Measurements from ENCODE around the gene NCOA1. TPM values are rescaled to one million over a fixed set of nuclear protein-coding genes. Genes with fewer than 3 reads are reported as not detected.
A peak's percentile ranks its signal among the peaks of the same experiment; 100 is the strongest.
"Not testable (repeated sequence)": the region's sequence is repeated elsewhere in the genome, so short reads cannot be mapped to it uniquely, and the experiment has no call there.

The NCOA1 gene
- total and polyA plus RNA-seq, 2 experiments from 2014 or later = 6.7 to 9.1 TPM

- Histone ChIP-seq H3K36me3 (no peaks in the 10 kb centered on the region), H3K27me3 (no peaks in the 10 kb centered on the region), H3K27ac (no peak overlapping the region)
Observed at GRCh38 chr2:24559473-24560113, 68.5 kb downstream of the NCOA1 start.

GRCh38 chr2:24565537-24565936, 74.5 kb downstream of the NCOA1 start:
- DNase-seq (ENCODE audit: low read depth in 1 of 2, low spot score in 1 of 2) = no peak
- no peaks in the 10 kb centered on the region for H3K36me3 ChIP-seq
- no peaks in the 10 kb centered on the region for H3K9me3 ChIP-seq (ENCODE audit: low read depth)
- no peak for TF ChIP-seq CTCF (IDR thresholded peaks at IDR 0.05; ENCODE audit: low read depth, low read length)
- no peaks in the 10 kb centered on the region for H3K27me3 ChIP-seq
- no peak overlapping the region for H3K27ac ChIP-seq
- no peaks in the 10 kb centered on the region for H3K4me1 ChIP-seq (ENCODE audit: low read depth)
- no peak overlapping the region for H3K4me3 ChIP-seq

More at GRCh38 chr2:24559473-24560113, 68.5 kb downstream of the NCOA1 start:
- TF ChIP-seq CTCF (IDR thresholded peaks at IDR 0.05; ENCODE audit: low read depth, low read length) = no peak
- no peak overlapping the region for H3K4me3 ChIP-seq
- no peaks in the 10 kb centered on the region for H3K4me1 ChIP-seq (ENCODE audit: low read depth)
- peak in 1 of 2 donors; percentile 60 for DNase-seq (ENCODE audit: low read depth in 1 of 2, low spot score in 1 of 2)
- no peaks in the 10 kb centered on the region for H3K9me3 ChIP-seq (ENCODE audit: low read depth)

GRCh38 chr2:24566209-24566608, 75.2 kb downstream of the NCOA1 start:
- Histone ChIP-seq H3K4me3 (no peak overlapping the region), H3K9me3 (ENCODE audit: low read depth) (no peaks in the 10 kb centered on the region), H3K4me1 (ENCODE audit: low read depth) (no peaks in the 10 kb centered on the region), H3K36me3 (no peaks in the 10 kb centered on the region), H3K27ac (no peak overlapping the region), H3K27me3 (no peaks in the 10 kb centered on the region)
- no peak for TF ChIP-seq CTCF (IDR thresholded peaks at IDR 0.05; ENCODE audit: low read depth, low read length)
- DNase-seq (ENCODE audit: low read depth in 1 of 2, low spot score in 1 of 2) = no peak

- H3K27me3 ChIP-seq = no peaks in the 10 kb centered on the region
Observed at GRCh38 chr2:24566630-24567029, 75.6 kb downstream of the NCOA1 start.

GRCh38 chr2:24568551-24568950, 77.5 kb downstream of the NCOA1 start:
- H3K4me1 ChIP-seq (ENCODE audit: low read depth) = no peaks in the 10 kb centered on the region
- DNase-seq (ENCODE audit: low read depth in 1 of 2, low spot score in 1 of 2) = no peak
- H3K9me3 ChIP-seq (ENCODE audit: low read depth) = no peaks in the 10 kb centered on the region
- TF ChIP-seq CTCF (IDR thresholded peaks at IDR 0.05; ENCODE audit: low read depth, low read length) = no peak
- no peak overlapping the region for H3K4me3 ChIP-seq
- no peaks in the 10 kb centered on the region for H3K27me3 ChIP-seq
- no peak overlapping the region for H3K27ac ChIP-seq
- H3K36me3 ChIP-seq = no peaks in the 10 kb centered on the region

More at GRCh38 chr2:24566630-24567029, 75.6 kb downstream of the NCOA1 start:
- Histone ChIP-seq H3K4me1 (ENCODE audit: low read depth) (no peaks in the 10 kb centered on the region), H3K27ac (no peak overlapping the region), H3K9me3 (ENCODE audit: low read depth) (no peaks in the 10 kb centered on the region), H3K36me3 (no peaks in the 10 kb centered on the region), H3K4me3 (no peak overlapping the region)
- TF ChIP-seq CTCF (IDR thresholded peaks at IDR 0.05; ENCODE audit: low read depth, low read length) = no peak
- DNase-seq (ENCODE audit: low read depth in 1 of 2, low spot score in 1 of 2) = no peak

GRCh38 chr2:24569565-24569964, 78.5 kb downstream of the NCOA1 start:
- DNase-seq (ENCODE audit: low read depth in 1 of 2, low spot score in 1 of 2); H3K4me1 ChIP-seq (ENCODE audit: low read depth); H3K27me3 ChIP-seq; H3K4me3 ChIP-seq; H3K36me3 ChIP-seq; H3K9me3 ChIP-seq (ENCODE audit: low read depth); H3K27ac ChIP-seq: not testable (repeated sequence)

Measured in cardiac muscle cell (in vitro differentiated cells and primary cell).